SU-DHL-6 (cell line): ENCODE data around the gene PPIL6.

Source experiments
- H2AFZ ChIP-seq: fragments of 200-600 bp; sonication (generic); 2 replicates; pipeline ENCODE4 v1.6.1; 2014; ENCODE audit warnings: low read depth, mild to moderate bottlenecking, moderate library complexity, mixed read lengths, antibody characterized with exemption, low read length; ENCODE audit not compliant: severe bottlenecking
- H3F3A ChIP-seq: fragments of 200-600 bp; shearing (Covaris generic); 2 replicates; pipeline ENCODE4 v1.6.0; 2016; ENCODE audit warnings: antibody characterized with exemption, mild to moderate bottlenecking; ENCODE audit not compliant: insufficient read depth
- H3K27ac ChIP-seq: fragments of 200-600 bp; sonication (generic); 2 replicates; pipeline ENCODE4 v1.5.1; 2016; ENCODE audit warnings: low read depth, mild to moderate bottlenecking, low read length, moderate library complexity, mixed read lengths
- H3K27me3 ChIP-seq: fragments of 200-600 bp; sonication (generic), shearing (Covaris generic); 2 replicates; pipeline ENCODE4 v1.6.0; 2014; ENCODE audit warnings: mild to moderate bottlenecking, low read length
- H3K36me3 ChIP-seq: fragments of 200-600 bp; sonication (generic); 2 replicates; pipeline ENCODE4 v1.6.1; 2014; ENCODE audit warnings: mild to moderate bottlenecking, low read length, mixed read lengths
- H3K4me2 ChIP-seq: fragments of 300-600, 200-600 bp; shearing (Covaris generic), sonication (generic); 2 replicates; pipeline ENCODE4 v1.6.0; 2014; ENCODE audit warnings: low read length, low read depth, mild to moderate bottlenecking; ENCODE audit not compliant: poor library complexity, severe bottlenecking
- H3K4me3 ChIP-seq: fragments of 200-600 bp; sonication (generic); 2 replicates; pipeline ENCODE4 v1.5.1; 2014; ENCODE audit warnings: antibody characterized with exemption, low read length, mild to moderate bottlenecking, mixed read lengths; ENCODE audit not compliant: insufficient read depth, poor library complexity, severe bottlenecking
- H3K79me2 ChIP-seq: fragments of 200-600 bp; sonication (generic); 2 replicates; pipeline ENCODE4 v1.6.1; 2014; ENCODE audit warnings: mild to moderate bottlenecking, low read length, moderate library complexity; ENCODE audit not compliant: insufficient read depth
- H3K9ac ChIP-seq: fragments of 200-600 bp; sonication (generic); 2 replicates; pipeline ENCODE4 v1.7.0; 2014; ENCODE audit warnings: mild to moderate bottlenecking, low read length
- H3K9me2 ChIP-seq: fragments of 200-600 bp; sonication (generic); replicated peaks from 2 replicates; pipeline ENCODE4 v1.6.1; 2014; ENCODE audit warnings: low read length; ENCODE audit not compliant: insufficient read depth
- H3K9me3 ChIP-seq: fragments of 200-600 bp; sonication (generic); 2 replicates; pipeline ENCODE4 v1.6.1; 2014; ENCODE audit warnings: low read length, mixed read lengths; ENCODE audit not compliant: insufficient read depth
- H4K20me1 ChIP-seq: fragments of 200-600 bp; sonication (generic); 2 replicates; pipeline ENCODE4 v1.6.1; 2014; ENCODE audit warnings: low read depth, mild to moderate bottlenecking, antibody characterized with exemption, low read length, moderate library complexity, mixed read lengths
- EZH2phosphoT487 ChIP-seq: fragments of 200-600 bp; sonication (generic), shearing (Covaris generic); conservative IDR thresholded peaks from 2 replicates; pipeline ENCODE4 v1.6.1; 2018; ENCODE audit warnings: mild to moderate bottlenecking, antibody characterized with exemption, low read length, moderate library complexity, mixed read lengths
- TF ChIP-seq, protein P1 (sequence below): fragments of 200-600 bp; sonication (generic); IDR thresholded peaks from one replicate; pipeline ENCODE4 v1.5.1; 2017; ENCODE audit warnings: antibody characterized with exemption, mild to moderate bottlenecking, low read length, moderate library complexity; ENCODE audit not compliant: insufficient read depth, poor library complexity, severe bottlenecking

The PPIL6 gene

GRCh38 chr6:109451376-109451775 lies 10.9 kb upstream of the PPIL6 start:
- H3K27me3 ChIP-seq, result no peaks in the 10 kb centered on the region
- no peaks in the 10 kb centered on the region for H3K9me3 ChIP-seq
- no peaks in the 10 kb centered on the region for H3K9me2 ChIP-seq
- no peaks in the 10 kb centered on the region; the same call in 1 of the 2 replicates for H3K36me3 ChIP-seq
- no peak for TF ChIP-seq EZH2phosphoT487
- TF ChIP-seq, protein P1, sequence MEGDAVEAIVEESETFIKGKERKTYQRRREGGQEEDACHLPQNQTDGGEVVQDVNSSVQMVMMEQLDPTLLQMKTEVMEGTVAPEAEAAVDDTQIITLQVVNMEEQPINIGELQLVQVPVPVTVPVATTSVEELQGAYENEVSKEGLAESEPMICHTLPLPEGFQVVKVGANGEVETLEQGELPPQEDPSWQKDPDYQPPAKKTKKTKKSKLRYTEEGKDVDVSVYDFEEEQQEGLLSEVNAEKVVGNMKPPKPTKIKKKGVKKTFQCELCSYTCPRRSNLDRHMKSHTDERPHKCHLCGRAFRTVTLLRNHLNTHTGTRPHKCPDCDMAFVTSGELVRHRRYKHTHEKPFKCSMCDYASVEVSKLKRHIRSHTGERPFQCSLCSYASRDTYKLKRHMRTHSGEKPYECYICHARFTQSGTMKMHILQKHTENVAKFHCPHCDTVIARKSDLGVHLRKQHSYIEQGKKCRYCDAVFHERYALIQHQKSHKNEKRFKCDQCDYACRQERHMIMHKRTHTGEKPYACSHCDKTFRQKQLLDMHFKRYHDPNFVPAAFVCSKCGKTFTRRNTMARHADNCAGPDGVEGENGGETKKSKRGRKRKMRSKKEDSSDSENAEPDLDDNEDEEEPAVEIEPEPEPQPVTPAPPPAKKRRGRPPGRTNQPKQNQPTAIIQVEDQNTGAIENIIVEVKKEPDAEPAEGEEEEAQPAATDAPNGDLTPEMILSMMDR, result no peak
- peaks cover 7% of the 10 kb centered on the region; the same call in 1 of the 2 replicates for H3K79me2 ChIP-seq
- H3K4me2 ChIP-seq, result no peak overlapping the region
- no peak overlapping the region for H3K27ac ChIP-seq
- peaks cover 10% of the 10 kb centered on the region; the same call in 1 of the 2 replicates for H3F3A ChIP-seq
- no peaks in the 10 kb centered on the region for H4K20me1 ChIP-seq
- no peak overlapping the region for H3K4me3 ChIP-seq
- no peak overlapping the region for H2AFZ ChIP-seq
- no peak overlapping the region for H3K9ac ChIP-seq

DNA sequence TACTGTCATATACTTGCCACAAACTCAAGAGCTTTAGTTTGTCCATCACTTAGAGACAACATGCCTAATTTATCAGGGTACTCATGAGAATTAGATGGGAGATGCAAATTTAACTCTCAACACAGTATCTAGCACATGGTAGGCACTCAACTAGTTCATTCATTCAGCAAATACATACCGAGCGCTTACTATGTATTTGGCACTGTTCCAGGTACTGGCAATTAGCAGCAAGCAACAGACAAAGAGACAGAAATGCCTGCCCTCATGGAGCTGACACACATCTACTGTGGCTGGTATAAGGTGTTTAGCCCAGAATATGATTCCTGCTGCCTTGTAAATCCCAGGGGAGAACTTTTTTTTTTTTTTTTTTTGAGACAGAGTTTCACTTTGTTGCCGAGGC lies 10.4 kb upstream of the PPIL6 start:
- peaks cover 8% of the 10 kb centered on the region; the same call in 1 of the 2 replicates for H3F3A ChIP-seq
- H3K9ac ChIP-seq, result no peak overlapping the region
- H3K4me2 ChIP-seq, result no peak overlapping the region
- no peak overlapping the region for H2AFZ ChIP-seq
- H3K36me3 ChIP-seq, result no peaks in the 10 kb centered on the region; the same call in 1 of the 2 replicates
- no peaks in the 10 kb centered on the region for H3K27me3 ChIP-seq
- no peaks in the 10 kb centered on the region for H3K9me3 ChIP-seq
- no peak overlapping the region for H3K27ac ChIP-seq
- no peak overlapping the region for H3K4me3 ChIP-seq
- no peaks in the 10 kb centered on the region for H4K20me1 ChIP-seq
- TF ChIP-seq, protein P1, result no peak
- TF ChIP-seq EZH2phosphoT487, result no peak
- H3K9me2 ChIP-seq, result no peaks in the 10 kb centered on the region
- peaks cover 7% of the 10 kb centered on the region; the same call in 1 of the 2 replicates for H3K79me2 ChIP-seq

DNA sequence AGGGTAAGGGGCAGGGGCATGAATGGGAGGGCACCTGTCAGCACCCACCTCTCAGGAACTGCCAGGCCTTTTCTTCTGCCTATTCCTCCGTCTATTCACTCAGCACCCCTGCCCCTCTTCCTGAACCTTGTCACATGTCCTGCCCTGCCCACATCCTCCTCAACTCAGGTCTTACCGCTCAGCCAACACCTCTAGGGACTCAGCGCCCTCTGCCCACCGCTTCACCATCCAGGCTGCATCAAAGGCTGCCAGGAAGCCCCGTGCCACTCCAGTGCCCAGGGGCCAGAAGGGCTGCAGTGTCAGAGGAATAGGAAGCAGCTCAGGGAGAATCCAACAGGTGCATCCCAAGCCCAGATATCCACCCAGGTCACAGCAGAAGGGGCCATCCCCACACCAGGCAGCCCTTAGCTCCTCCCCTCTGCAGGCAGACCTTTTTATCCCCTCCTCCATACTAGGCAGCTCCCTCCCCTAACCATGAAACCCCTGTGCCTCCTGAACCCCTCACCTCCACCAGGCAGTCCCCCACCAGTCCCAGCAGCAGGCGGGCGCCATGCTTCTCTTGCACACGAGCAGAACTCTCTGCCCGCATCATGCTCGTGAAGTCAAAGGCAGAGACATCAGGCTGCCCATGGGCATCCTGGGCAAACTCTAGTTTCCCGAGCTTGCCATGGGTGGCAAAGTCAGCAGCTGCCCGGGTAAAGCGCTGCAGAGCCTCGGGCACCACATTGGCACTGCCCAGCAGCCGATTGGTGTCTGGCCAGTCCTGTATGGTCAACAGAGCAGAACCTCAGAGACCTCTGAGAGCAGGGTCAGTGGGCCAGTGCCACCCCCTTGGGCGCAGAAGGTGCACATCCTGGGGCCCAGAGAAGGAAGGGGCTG lies 9.6 kb upstream of the PPIL6 start:
- no peaks in the 10 kb centered on the region; the same call in 1 of the 2 replicates for H3K36me3 ChIP-seq
- H3K4me3 ChIP-seq, result no peak overlapping the region
- no peaks in the 10 kb centered on the region for H3K9me2 ChIP-seq
- H4K20me1 ChIP-seq, result no peaks in the 10 kb centered on the region
- H3F3A ChIP-seq, result peaks cover 5% of the 10 kb centered on the region; the same call in 1 of the 2 replicates
- H3K27me3 ChIP-seq, result no peaks in the 10 kb centered on the region
- no peak for TF ChIP-seq EZH2phosphoT487
- TF ChIP-seq, protein P1, result no peak
- no peak overlapping the region for H3K9ac ChIP-seq
- H3K4me2 ChIP-seq, result no peak overlapping the region
- H3K9me3 ChIP-seq, result no peaks in the 10 kb centered on the region
- H2AFZ ChIP-seq, result no peak overlapping the region
- no peak overlapping the region for H3K27ac ChIP-seq
- H3K79me2 ChIP-seq, result peaks cover 7% of the 10 kb centered on the region; the same call in 1 of the 2 replicates
